Breast epithelium (tissue), 3 donors: Measurements from ENCODE around the gene GUCA1A.

ENCODE experiments used
- CTCF ChIP-seq, 3 donors: fragments of 450-650 bp; IDR thresholded peaks; one replicate each; pipeline ENCODE4 v1.5.1; 2016 to 2017; ENCODE audit warnings: antibody characterized with exemption in 3 of 3, mild to moderate bottlenecking in 3 of 3, moderate library complexity in 3 of 3
- POLR2A ChIP-seq: fragments of 450-650 bp; IDR thresholded peaks from one replicate; pipeline ENCODE4 v1.6.1; 2016; ENCODE audit warnings: antibody characterized with exemption, mild to moderate bottlenecking, moderate library complexity
- POLR2AphosphoS5 ChIP-seq, 3 donors: sonication (generic); formaldehyde crosslinking; IDR thresholded peaks; one replicate each; pipeline ENCODE4 v1.6.1; 2017; ENCODE audit warnings: antibody characterized with exemption in 3 of 3

- TF ChIP-seq POLR2AphosphoS5 (IDR thresholded peaks at IDR 0.05) (no peak), POLR2A (no peak), CTCF (IDR thresholded peaks at IDR 0.05) (no peak)
Measured at GRCh38 chr6:42137194-42137753, 35.9 kb upstream of the GUCA1A start.
